Endodermal cell (in vitro differentiated cells): ENCODE data around the gene USP47. TPM values are rescaled to one million over a fixed set of nuclear protein-coding genes. Genes with fewer than 3 reads are reported as not detected.

Experiments
- DNase-seq: peaks from one replicate; pipeline ENCODE4 v3.0.0-alpha.2; 2017
- H3K27ac ChIP-seq: 2 replicates; pipeline ENCODE4 v1.5.1; 2013; ENCODE audit warnings: mild to moderate bottlenecking, low read depth, low read length, moderate library complexity
- H3K27me3 ChIP-seq: 2 replicates; pipeline ENCODE4 v1.6.1; 2013; ENCODE audit warnings: mild to moderate bottlenecking, low read length, moderate library complexity; ENCODE audit not compliant: insufficient read depth, control insufficient read depth, poor library complexity, severe bottlenecking
- H3K36me3 ChIP-seq: 2 replicates; pipeline ENCODE4 v1.7.0; 2013; ENCODE audit warnings: mild to moderate bottlenecking, low read length, moderate library complexity; ENCODE audit not compliant: control insufficient read depth, insufficient read depth
- H3K4me1 ChIP-seq: one replicate; pipeline ENCODE4 v1.7.0; 2013; ENCODE audit warnings: low read length; ENCODE audit not compliant: control insufficient read depth, insufficient read depth
- H3K4me3 ChIP-seq: 2 replicates; pipeline ENCODE4 v1.5.1; 2013; ENCODE audit warnings: mild to moderate bottlenecking, low read length, moderate library complexity
- H3K9ac ChIP-seq: 2 replicates; pipeline ENCODE4 v1.6.1; 2013; ENCODE audit warnings: mild to moderate bottlenecking, low read length, moderate library complexity; ENCODE audit not compliant: poor library complexity, severe bottlenecking; ENCODE audit errors: extremely low read depth
- H3K9me3 ChIP-seq: 2 replicates; pipeline ENCODE4 v1.6.1; 2013; ENCODE audit warnings: mild to moderate bottlenecking, low read length, moderate library complexity; ENCODE audit not compliant: control insufficient read depth
- H3K27ac Mint-ChIP-seq: 2 replicates; pipeline ENCODE4 v1.8.0; 2020; ENCODE audit warnings: mixed read lengths
- H3K27me3 Mint-ChIP-seq: 2 replicates; pipeline ENCODE4 v1.8.0; 2021; ENCODE audit warnings: mild to moderate bottlenecking, mixed read lengths; ENCODE audit not compliant: insufficient read depth
- H3K36me3 Mint-ChIP-seq: 2 replicates; pipeline ENCODE4 v1.8.0; 2020; ENCODE audit warnings: low read depth, mixed read lengths
- H3K4me1 Mint-ChIP-seq: 2 replicates; pipeline ENCODE4 v1.8.0; 2020; ENCODE audit warnings: mixed read lengths
- H3K4me3 Mint-ChIP-seq: 2 replicates; pipeline ENCODE4 v1.8.0; 2020; ENCODE audit warnings: mild to moderate bottlenecking, moderate library complexity, mixed read lengths
- H3K9me3 Mint-ChIP-seq: 2 replicates; pipeline ENCODE4 v1.8.0; 2020; ENCODE audit warnings: mild to moderate bottlenecking, mixed read lengths
- WGBS, 2 experiments: methylation state at CpG; one replicate each; pipeline versions ENCODE4 v1.1.5 to v1.1.7; 2013; ENCODE audit warnings: missing lambda C conversion rate in 2 of 2, mixed read lengths in 1 of 2; ENCODE audit not compliant: insufficient coverage in 1 of 2, insufficient read length in 1 of 2; 5-methylcytosine and 5-hydroxymethylcytosine counted together
- total RNA-seq, 2 donors: library from RNA; stranded (reverse); fragmentation: NEBNext Ultra II Directional in 1 of 2; extraction: Animal tissue kit (Norgen Biotek cat#: 25700) in 1 of 2; gene quantifications; 2 replicates in 1 of 2; 3 replicates in 1 of 2; pipeline ENCODE4 v1.2.1, GENCODE V29; 2021
- TF ChIP-seq, protein P1 (sequence below): fragments of 200-600 bp; sonication (generic); conservative IDR thresholded peaks from 2 replicates; pipeline ENCODE4 v1.5.0; 2021; ENCODE audit warnings: antibody characterized with exemption, mild to moderate bottlenecking

The USP47 gene
- total RNA-seq, 2 donors from 2014 or later: 26.3 to 26.9 TPM

GRCh38 chr11:11942668-11943067 lies 100.9 kb downstream of the USP47 start:
- WGBS, 2 experiments: 92 to 96% methylated on average over 3 of the region's 3 CpGs
- Mint-ChIP-seq H3K27ac (no peak overlapping the region), H3K4me1 (peaks cover 4% of the 10 kb centered on the region)

DNA sequence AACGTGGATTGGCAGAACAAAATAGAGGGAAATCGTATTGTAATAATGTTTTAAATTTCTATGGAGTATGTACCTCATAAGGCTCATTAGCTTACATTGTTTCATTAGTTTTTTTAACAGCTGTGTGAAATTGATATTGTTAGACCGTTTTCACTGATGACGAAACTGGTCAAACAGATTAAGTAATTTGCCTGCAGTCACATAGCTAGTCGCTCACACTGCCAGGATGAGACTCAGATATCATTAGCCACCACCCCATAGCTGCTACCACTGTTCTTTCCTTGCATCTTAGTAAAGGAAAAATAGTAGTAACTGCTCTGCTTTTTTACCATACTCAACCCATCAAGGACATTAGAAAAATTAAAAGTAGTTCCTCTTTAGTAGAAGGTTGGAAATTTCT lies 102.7 kb downstream of the USP47 start:
- Histone ChIP-seq H3K36me3 (peaks cover 66% of the 10 kb centered on the region), H3K27ac (no peak overlapping the region), H3K27me3 (no peaks in the 10 kb centered on the region), H3K9me3 (no peaks in the 10 kb centered on the region), H3K4me3 (no peak overlapping the region), H3K4me1 (peaks cover 3% of the 10 kb centered on the region), H3K9ac (no peak overlapping the region)
- H3K4me3 Mint-ChIP-seq: no peak overlapping the region
- peaks cover 17% of the 10 kb centered on the region for H3K36me3 Mint-ChIP-seq
- H3K27me3 Mint-ChIP-seq: no peaks in the 10 kb centered on the region
- TF ChIP-seq, protein P1, sequence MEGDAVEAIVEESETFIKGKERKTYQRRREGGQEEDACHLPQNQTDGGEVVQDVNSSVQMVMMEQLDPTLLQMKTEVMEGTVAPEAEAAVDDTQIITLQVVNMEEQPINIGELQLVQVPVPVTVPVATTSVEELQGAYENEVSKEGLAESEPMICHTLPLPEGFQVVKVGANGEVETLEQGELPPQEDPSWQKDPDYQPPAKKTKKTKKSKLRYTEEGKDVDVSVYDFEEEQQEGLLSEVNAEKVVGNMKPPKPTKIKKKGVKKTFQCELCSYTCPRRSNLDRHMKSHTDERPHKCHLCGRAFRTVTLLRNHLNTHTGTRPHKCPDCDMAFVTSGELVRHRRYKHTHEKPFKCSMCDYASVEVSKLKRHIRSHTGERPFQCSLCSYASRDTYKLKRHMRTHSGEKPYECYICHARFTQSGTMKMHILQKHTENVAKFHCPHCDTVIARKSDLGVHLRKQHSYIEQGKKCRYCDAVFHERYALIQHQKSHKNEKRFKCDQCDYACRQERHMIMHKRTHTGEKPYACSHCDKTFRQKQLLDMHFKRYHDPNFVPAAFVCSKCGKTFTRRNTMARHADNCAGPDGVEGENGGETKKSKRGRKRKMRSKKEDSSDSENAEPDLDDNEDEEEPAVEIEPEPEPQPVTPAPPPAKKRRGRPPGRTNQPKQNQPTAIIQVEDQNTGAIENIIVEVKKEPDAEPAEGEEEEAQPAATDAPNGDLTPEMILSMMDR: no peak
- H3K27ac Mint-ChIP-seq: no peak overlapping the region
- no peak for DNase-seq
- peaks cover 10% of the 10 kb centered on the region for H3K4me1 Mint-ChIP-seq
- WGBS, 2 experiments: 99% methylated on average over 5 of the region's 5 CpGs; no CpG with 5 or more reads in 1 of the 2 experiments
- H3K9me3 Mint-ChIP-seq: no peaks in the 10 kb centered on the region

More at GRCh38 chr11:11942668-11943067, 100.9 kb downstream of the USP47 start:
- H3K36me3 ChIP-seq: peaks cover 74% of the 10 kb centered on the region
- DNase-seq: no peak
- no peak overlapping the region for H3K4me3 ChIP-seq
- no peaks in the 10 kb centered on the region for H3K9me3 Mint-ChIP-seq
- no peak overlapping the region for H3K4me3 Mint-ChIP-seq
- H3K9ac ChIP-seq: no peak overlapping the region
- H3K4me1 ChIP-seq: no peaks in the 10 kb centered on the region
- H3K27me3 ChIP-seq: no peaks in the 10 kb centered on the region
- TF ChIP-seq, protein P1: no peak
- H3K9me3 ChIP-seq: no peaks in the 10 kb centered on the region
- peaks cover 25% of the 10 kb centered on the region for H3K36me3 Mint-ChIP-seq
- no peak overlapping the region for H3K27ac ChIP-seq
- no peaks in the 10 kb centered on the region for H3K27me3 Mint-ChIP-seq

DNA sequence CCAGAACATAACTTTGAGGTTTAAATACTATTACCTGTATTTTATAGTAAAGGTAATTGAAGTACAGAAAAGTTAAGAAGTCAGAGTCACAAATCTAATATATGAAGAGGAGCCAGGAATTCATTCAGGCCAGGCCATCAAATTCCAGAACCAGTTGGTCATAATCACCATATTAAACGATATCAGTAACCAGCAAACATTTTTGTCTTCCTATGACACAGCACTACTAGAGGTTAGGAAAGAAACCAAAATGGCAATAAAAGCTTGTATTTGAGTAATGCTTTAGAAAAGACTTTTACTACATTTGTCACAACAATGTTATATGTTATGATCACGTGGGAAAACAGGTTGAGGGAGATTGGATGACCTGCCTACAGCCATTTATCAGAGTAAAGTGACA lies 104.4 kb downstream of the USP47 start:
- Histone ChIP-seq H3K4me3 (no peak overlapping the region), H3K4me1 (peaks cover 12% of the 10 kb centered on the region), H3K9ac (no peak overlapping the region), H3K9me3 (no peaks in the 10 kb centered on the region), H3K27ac (no peak overlapping the region), H3K36me3 (peaks cover 66% of the 10 kb centered on the region), H3K27me3 (no peaks in the 10 kb centered on the region)
- peaks cover 19% of the 10 kb centered on the region for H3K36me3 Mint-ChIP-seq
- no peak for DNase-seq
- TF ChIP-seq, protein P1: no peak
- peaks cover 19% of the 10 kb centered on the region for H3K4me1 Mint-ChIP-seq
- 100% methylated on average over 2 of the region's 2 CpGs for WGBS, 2 experiments
- no peaks in the 10 kb centered on the region for H3K9me3 Mint-ChIP-seq
- no peak overlapping the region for H3K4me3 Mint-ChIP-seq
- no peak overlapping the region for H3K27ac Mint-ChIP-seq
- no peaks in the 10 kb centered on the region for H3K27me3 Mint-ChIP-seq
